Loucy (cell line): ENCODE results near the gene EXOSC1.

Source experiments
- H2AFZ ChIP-seq: fragments of 200-600 bp; sonication (generic); 2 replicates; pipeline ENCODE4 v1.6.0; 2016; ENCODE audit warnings: antibody characterized with exemption, mild to moderate bottlenecking, low read length, moderate library complexity
- H3F3A ChIP-seq: fragments of 200-600 bp; 2 replicates; pipeline ENCODE4 v1.6.0; 2016; ENCODE audit warnings: antibody characterized with exemption, low read depth, mild to moderate bottlenecking
- H3K27me3 ChIP-seq: fragments of 200-600 bp; sonication (generic); 2 replicates; pipeline ENCODE4 v1.6.1; 2014; ENCODE audit warnings: low read length, mild to moderate bottlenecking; ENCODE audit not compliant: insufficient read depth, poor library complexity, severe bottlenecking
- H3K36me3 ChIP-seq: fragments of 200-600 bp; sonication (generic); 2 replicates; pipeline ENCODE4 v1.6.1; 2016; ENCODE audit warnings: low read length; ENCODE audit not compliant: insufficient read depth
- H3K4me1 ChIP-seq: fragments of 200-600 bp; sonication (generic); 2 replicates; pipeline ENCODE4 v1.5.1; 2014; ENCODE audit warnings: low read length, mild to moderate bottlenecking; ENCODE audit not compliant: insufficient read depth, poor library complexity, severe bottlenecking
- H3K4me2 ChIP-seq: fragments of 200-600 bp; sonication (generic); 2 replicates; pipeline ENCODE4 v1.6.0; 2014; ENCODE audit warnings: antibody characterized with exemption, low read length, low read depth, mild to moderate bottlenecking; ENCODE audit not compliant: poor library complexity, severe bottlenecking
- H3K4me3 ChIP-seq: fragments of 200-600 bp; sonication (generic); 2 replicates; pipeline ENCODE4 v1.5.1; 2014; ENCODE audit warnings: low read length, mild to moderate bottlenecking, mixed read lengths; ENCODE audit not compliant: poor library complexity, severe bottlenecking
- H3K79me2 ChIP-seq: fragments of 200-600 bp; sonication (generic); 2 replicates; pipeline ENCODE4 v1.6.1; 2014; ENCODE audit warnings: low read length; ENCODE audit not compliant: insufficient read depth
- H3K9ac ChIP-seq: fragments of 200-600 bp; sonication (generic); 2 replicates; pipeline ENCODE4 v1.6.0; 2014; ENCODE audit warnings: mild to moderate bottlenecking, low read depth, low read length, moderate library complexity; ENCODE audit not compliant: poor library complexity, severe bottlenecking
- H3K9me2 ChIP-seq: fragments of 200-600 bp; sonication (generic); replicated peaks from 2 replicates; pipeline ENCODE4 v1.6.1; 2016; ENCODE audit warnings: low read depth, low read length, mixed read lengths
- H3K9me3 ChIP-seq: fragments of 200-600 bp; sonication (generic); 2 replicates; pipeline ENCODE4 v1.6.1; 2014; ENCODE audit warnings: mild to moderate bottlenecking, antibody characterized with exemption, low read length, low read depth; ENCODE audit not compliant: insufficient read depth
- H4K20me1 ChIP-seq: fragments of 200-600 bp; sonication (generic); 2 replicates; pipeline ENCODE4 v1.6.0; 2014; ENCODE audit warnings: antibody characterized with exemption, low read length, mild to moderate bottlenecking; ENCODE audit not compliant: insufficient read depth, poor library complexity, severe bottlenecking
- EZH2phosphoT487 ChIP-seq: fragments of 200-600 bp; IDR thresholded peaks from 2 replicates; pipeline ENCODE4 v1.6.1; 2018; ENCODE audit warnings: antibody characterized with exemption, mild to moderate bottlenecking, moderate library complexity, borderline replicate concordance
- TF ChIP-seq, protein P1 (sequence below): fragments of 200-600 bp; sonication (generic); conservative IDR thresholded peaks from 2 replicates; pipeline ENCODE4 v1.5.1; 2014; ENCODE audit warnings: mild to moderate bottlenecking, antibody characterized with exemption, low read length

EXOSC1 gene

DNA sequence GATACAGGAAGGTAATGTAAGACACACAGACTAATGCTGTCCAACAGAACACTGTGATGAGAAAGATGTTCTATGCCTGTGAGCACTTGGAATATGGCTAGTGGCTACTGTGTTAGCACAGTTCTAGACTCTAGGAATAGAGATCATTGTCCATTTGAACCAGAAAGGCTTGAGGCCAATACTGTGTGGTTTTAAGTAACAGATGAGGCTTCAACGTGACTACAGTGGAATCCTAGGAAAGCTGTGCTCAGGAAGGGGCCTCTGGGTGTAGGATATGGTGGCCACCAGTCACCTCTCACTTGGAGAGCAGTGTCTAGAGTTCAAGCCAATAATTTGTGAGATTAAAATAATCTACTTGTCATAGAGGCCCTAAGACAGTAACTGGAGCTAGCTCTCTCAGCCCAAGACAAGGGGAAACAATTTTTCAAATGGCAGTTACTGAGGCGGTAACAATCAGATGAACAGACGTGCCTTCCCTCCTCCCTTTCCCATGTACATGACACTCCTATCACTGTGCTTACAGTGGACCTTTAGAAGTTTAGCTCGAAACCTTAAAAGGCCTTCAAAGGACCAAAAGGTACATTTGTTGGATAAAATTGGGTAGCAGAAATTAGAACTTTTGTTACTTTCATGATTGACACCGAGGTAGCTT lies 10.4 kb upstream of the EXOSC1 start:
- no peaks in the 10 kb centered on the region for H3K27me3 ChIP-seq
- H3K4me3 ChIP-seq, result no peak overlapping the region
- no peaks in the 10 kb centered on the region for H3F3A ChIP-seq
- H3K9ac ChIP-seq, result no peak overlapping the region
- no peak overlapping the region for H3K4me2 ChIP-seq
- H3K4me1 ChIP-seq, result peaks cover 1% of the 10 kb centered on the region
- TF ChIP-seq, protein P1, sequence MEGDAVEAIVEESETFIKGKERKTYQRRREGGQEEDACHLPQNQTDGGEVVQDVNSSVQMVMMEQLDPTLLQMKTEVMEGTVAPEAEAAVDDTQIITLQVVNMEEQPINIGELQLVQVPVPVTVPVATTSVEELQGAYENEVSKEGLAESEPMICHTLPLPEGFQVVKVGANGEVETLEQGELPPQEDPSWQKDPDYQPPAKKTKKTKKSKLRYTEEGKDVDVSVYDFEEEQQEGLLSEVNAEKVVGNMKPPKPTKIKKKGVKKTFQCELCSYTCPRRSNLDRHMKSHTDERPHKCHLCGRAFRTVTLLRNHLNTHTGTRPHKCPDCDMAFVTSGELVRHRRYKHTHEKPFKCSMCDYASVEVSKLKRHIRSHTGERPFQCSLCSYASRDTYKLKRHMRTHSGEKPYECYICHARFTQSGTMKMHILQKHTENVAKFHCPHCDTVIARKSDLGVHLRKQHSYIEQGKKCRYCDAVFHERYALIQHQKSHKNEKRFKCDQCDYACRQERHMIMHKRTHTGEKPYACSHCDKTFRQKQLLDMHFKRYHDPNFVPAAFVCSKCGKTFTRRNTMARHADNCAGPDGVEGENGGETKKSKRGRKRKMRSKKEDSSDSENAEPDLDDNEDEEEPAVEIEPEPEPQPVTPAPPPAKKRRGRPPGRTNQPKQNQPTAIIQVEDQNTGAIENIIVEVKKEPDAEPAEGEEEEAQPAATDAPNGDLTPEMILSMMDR, result no peak
- TF ChIP-seq EZH2phosphoT487, result no peak
- no peak overlapping the region for H2AFZ ChIP-seq
- no peaks in the 10 kb centered on the region for H3K9me3 ChIP-seq
- H3K79me2 ChIP-seq, result peaks cover 10% of the 10 kb centered on the region; the same call in 1 of the 2 replicates
- no peaks in the 10 kb centered on the region for H3K9me2 ChIP-seq
- H4K20me1 ChIP-seq, result no peaks in the 10 kb centered on the region
- H3K36me3 ChIP-seq, result peaks cover 83% of the 10 kb centered on the region; the same call in 1 of the 2 replicates

DNA sequence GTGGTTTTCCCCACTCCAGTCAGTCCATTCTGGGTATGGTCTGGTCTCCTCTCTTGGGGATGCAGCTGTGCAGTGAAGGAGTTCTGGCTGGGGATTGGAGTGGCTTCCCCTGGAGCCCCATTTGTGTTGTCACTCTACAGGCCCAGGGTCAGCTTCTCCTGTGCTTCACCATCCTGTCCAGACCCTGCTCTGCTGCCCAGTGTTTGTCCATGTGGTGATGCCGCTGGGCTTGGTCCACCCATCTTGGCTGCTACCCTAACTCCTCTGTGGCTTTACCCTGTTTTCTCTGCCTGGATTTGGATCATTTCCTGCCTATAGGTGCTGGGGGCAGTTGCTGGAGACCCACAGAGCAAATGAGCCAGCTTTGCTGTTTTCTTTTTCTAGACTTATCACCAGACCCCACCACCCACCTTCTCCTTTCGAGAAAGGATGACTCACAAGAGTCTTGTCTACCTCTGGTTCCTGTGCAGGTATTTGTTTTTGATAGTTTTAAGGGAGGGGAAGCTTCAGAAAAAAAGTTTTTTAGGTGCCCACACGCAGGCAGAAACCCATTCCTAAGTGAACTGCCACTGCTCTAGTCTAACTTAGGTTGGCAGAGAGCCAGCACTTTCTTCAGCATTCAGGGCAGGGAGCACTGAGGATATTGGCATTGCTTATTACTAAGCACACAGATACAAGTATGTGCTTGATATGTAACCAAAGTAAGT lies 8.7 kb upstream of the EXOSC1 start:
- H3K4me1 ChIP-seq, result peaks cover 12% of the 10 kb centered on the region
- no peak for TF ChIP-seq EZH2phosphoT487
- TF ChIP-seq, protein P1, result no peak
- peaks cover 5% of the 10 kb centered on the region for H4K20me1 ChIP-seq
- no peak overlapping the region for H3K9ac ChIP-seq
- no peak overlapping the region for H3K4me2 ChIP-seq
- H3F3A ChIP-seq, result no peaks in the 10 kb centered on the region
- H3K4me3 ChIP-seq, result no peak overlapping the region
- no peak overlapping the region for H2AFZ ChIP-seq
- H3K79me2 ChIP-seq, result peaks cover 24% of the 10 kb centered on the region; the same call in 1 of the 2 replicates
- H3K9me2 ChIP-seq, result no peaks in the 10 kb centered on the region
- no peaks in the 10 kb centered on the region for H3K27me3 ChIP-seq
- H3K36me3 ChIP-seq, result peaks cover 66% of the 10 kb centered on the region; the same call in 1 of the 2 replicates
- no peaks in the 10 kb centered on the region for H3K9me3 ChIP-seq

DNA sequence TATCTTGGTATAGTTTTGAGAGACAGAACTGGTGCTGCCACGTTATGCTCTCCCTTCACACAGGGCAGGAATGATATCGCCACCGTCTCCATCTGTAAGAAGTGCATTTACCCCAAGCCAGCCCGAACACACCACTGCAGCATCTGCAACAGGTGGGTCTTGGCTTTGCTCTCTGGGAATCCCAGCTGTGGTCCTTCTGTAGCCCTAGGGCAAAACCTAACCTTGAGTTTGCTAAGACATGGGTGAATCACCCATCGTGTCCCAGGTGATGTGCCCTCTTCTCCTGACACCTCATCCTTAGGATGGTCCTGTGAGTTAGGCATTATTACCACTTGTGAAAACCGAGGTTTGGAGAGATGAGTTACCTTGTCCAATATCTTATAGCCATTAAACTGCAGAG lies 6.5 kb upstream of the EXOSC1 start:
- Histone ChIP-seq H3K36me3 (peaks cover 50% of the 10 kb centered on the region; the same call in 1 of the 2 replicates), H3K9ac (no peak overlapping the region)

More for the DNA sequence above, 6.5 kb upstream of the EXOSC1 start:
- Histone ChIP-seq H3F3A (no peaks in the 10 kb centered on the region), H3K4me3 (no peak overlapping the region), H3K79me2 (peaks cover 45% of the 10 kb centered on the region), H3K4me2 (no peak overlapping the region), H3K9me2 (no peaks in the 10 kb centered on the region), H3K27me3 (no peaks in the 10 kb centered on the region), H2AFZ (no peak overlapping the region), H4K20me1 (peaks cover 5% of the 10 kb centered on the region), H3K9me3 (no peaks in the 10 kb centered on the region), H3K4me1 (peaks cover 20% of the 10 kb centered on the region)
- no peak for TF ChIP-seq EZH2phosphoT487
- TF ChIP-seq, protein P1, result no peak
